GM13977 (cell line): ENCODE data around the gene BFSP2.

Source experiments
- DNase-seq: peaks from one replicate; pipeline ENCODE4 v3.0.0; 2012; ENCODE audit warnings: low spot score
- CTCF ChIP-seq: IDR thresholded peaks from 2 replicates; pipeline ENCODE4 v1.5.1; 2012; ENCODE audit warnings: mild to moderate bottlenecking, control low read depth; ENCODE audit not compliant: insufficient read depth; ENCODE audit errors: extremely low read depth, missing control alignments
- in situ Hi-C: fragments of 300-500 bp; cut with MboI; formaldehyde crosslinking; loops from one replicate; pipeline ENCODE4 v1.12.0; 2022; ENCODE audit warnings: low sequenced_read_pairs, low pct_unique_long_range_greater_than_20kb, mixed read lengths, inconsistent platforms; ENCODE audit not compliant: unreplicated experiment

BFSP2 gene, protein sequence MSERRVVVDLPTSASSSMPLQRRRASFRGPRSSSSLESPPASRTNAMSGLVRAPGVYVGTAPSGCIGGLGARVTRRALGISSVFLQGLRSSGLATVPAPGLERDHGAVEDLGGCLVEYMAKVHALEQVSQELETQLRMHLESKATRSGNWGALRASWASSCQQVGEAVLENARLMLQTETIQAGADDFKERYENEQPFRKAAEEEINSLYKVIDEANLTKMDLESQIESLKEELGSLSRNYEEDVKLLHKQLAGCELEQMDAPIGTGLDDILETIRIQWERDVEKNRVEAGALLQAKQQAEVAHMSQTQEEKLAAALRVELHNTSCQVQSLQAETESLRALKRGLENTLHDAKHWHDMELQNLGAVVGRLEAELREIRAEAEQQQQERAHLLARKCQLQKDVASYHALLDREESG

DNA sequence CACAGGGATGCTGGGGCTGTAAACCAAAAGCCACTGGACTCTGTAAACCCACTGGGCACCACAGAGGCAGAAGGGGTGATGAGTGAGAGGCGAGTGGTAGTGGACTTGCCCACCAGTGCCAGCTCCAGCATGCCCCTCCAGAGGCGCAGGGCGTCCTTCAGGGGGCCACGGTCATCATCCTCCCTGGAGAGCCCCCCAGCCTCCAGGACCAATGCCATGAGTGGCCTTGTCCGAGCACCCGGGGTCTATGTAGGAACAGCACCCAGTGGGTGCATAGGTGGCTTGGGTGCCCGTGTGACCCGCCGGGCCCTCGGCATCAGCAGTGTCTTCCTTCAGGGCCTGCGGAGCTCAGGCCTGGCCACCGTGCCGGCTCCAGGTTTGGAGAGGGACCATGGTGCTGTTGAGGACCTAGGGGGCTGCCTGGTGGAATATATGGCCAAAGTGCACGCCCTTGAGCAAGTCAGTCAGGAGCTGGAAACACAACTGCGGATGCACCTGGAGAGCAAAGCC, at the start of gene BFSP2:
BFSP2 (plus strand) TSS at position 51 of the 510 bp plus-strand sequence; CDS start at position 79, 28 bp downstream.
- no peak for DNase-seq
- in situ Hi-C loops, result no loop called here

DNA sequence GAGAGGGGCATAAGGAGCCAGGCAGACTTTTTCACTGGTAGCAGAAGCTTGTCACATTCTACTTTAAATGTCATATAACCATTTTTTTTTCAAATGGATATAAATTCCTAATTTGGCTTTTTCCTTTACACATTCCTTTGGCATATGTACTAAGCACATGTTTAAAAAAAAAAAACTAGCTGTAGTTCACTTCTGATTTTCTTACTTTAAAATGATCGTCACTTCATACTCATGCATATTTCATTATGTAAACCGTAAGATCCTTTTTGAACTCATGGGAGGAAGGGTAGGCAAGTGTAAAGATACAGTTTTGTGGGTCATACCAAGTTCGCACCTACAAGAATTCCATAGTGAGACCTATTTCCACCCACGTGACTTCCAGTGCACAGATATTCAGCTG, 45.1 kb upstream of the BFSP2 start:
- DNase-seq, result no peak
- in situ Hi-C loops, result no loop called here
- no peak for TF ChIP-seq CTCF

More for the DNA sequence above, at the start of gene BFSP2:
- no peak for TF ChIP-seq CTCF

- in situ Hi-C loops, result no loop called here
- DNase-seq, result no peak
- TF ChIP-seq CTCF, result no peak
Measured at GRCh38 chr3:133360476-133360875, 39.4 kb upstream of the BFSP2 start.

- DNase-seq, result no peak
- in situ Hi-C loops, result no loop called here
- TF ChIP-seq CTCF, result no peak
Measured at GRCh38 chr3:133361011-133361410, 38.8 kb upstream of the BFSP2 start.

GRCh38 chr3:133361435-133361834, 38.4 kb upstream of the BFSP2 start:
- no peak for TF ChIP-seq CTCF
- DNase-seq, result no peak
- in situ Hi-C loops, result no loop called here

- in situ Hi-C loops, result no loop called here
- no peak for DNase-seq
- TF ChIP-seq CTCF, result no peak
Measured at GRCh38 chr3:133362539-133362938, 37.3 kb upstream of the BFSP2 start.
